Activated naive CD8-positive, alpha-beta T cell (primary cell): ENCODE data around the gene ZNF281.
"Not testable (repeated sequence)": the region's sequence is repeated elsewhere in the genome, so short reads cannot be mapped to it uniquely, and the experiment has no call there.

Experiments
- H3K27ac Mint-ChIP-seq: one replicate; pipeline ENCODE4 v1.8.0; 2021; ENCODE audit warnings: mixed read lengths
- H3K27me3 Mint-ChIP-seq: one replicate; pipeline ENCODE4 v1.8.0; 2021; ENCODE audit warnings: mixed read lengths
- H3K36me3 Mint-ChIP-seq: one replicate; pipeline ENCODE4 v1.8.0; 2021; ENCODE audit warnings: mixed read lengths
- H3K4me1 Mint-ChIP-seq: one replicate; pipeline ENCODE4 v1.8.0; 2021; ENCODE audit warnings: low read depth, mixed read lengths
- H3K4me3 Mint-ChIP-seq: one replicate; pipeline ENCODE4 v1.8.0; 2021; ENCODE audit warnings: mild to moderate bottlenecking, mixed read lengths
- H3K9me3 Mint-ChIP-seq: one replicate; pipeline ENCODE4 v1.8.0; 2021; ENCODE audit warnings: low read depth, mixed read lengths

Gene ZNF281

DNA sequence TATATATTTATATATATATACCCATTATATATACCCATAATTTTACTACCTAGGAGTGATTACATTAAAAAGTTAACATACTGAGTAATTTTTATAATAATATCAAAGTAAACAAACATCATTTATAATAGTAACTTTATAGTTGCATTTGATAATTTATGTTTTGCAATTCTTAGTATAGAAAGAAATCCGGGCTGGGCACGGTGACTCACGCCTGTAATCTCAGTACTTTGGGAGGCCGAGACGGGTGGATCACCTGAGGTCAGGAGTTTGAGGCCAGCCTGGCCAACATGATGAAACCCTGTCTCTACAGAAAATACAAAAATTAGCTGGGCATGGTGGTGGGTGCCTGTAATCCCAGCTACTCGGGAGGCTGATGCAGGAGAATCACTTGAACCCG, 28.6 kb upstream of the ZNF281 start:
- not testable (repeated sequence) for H3K9me3 Mint-ChIP-seq, H3K4me1 Mint-ChIP-seq, H3K27ac Mint-ChIP-seq, H3K36me3 Mint-ChIP-seq, H3K27me3 Mint-ChIP-seq, H3K4me3 Mint-ChIP-seq

DNA sequence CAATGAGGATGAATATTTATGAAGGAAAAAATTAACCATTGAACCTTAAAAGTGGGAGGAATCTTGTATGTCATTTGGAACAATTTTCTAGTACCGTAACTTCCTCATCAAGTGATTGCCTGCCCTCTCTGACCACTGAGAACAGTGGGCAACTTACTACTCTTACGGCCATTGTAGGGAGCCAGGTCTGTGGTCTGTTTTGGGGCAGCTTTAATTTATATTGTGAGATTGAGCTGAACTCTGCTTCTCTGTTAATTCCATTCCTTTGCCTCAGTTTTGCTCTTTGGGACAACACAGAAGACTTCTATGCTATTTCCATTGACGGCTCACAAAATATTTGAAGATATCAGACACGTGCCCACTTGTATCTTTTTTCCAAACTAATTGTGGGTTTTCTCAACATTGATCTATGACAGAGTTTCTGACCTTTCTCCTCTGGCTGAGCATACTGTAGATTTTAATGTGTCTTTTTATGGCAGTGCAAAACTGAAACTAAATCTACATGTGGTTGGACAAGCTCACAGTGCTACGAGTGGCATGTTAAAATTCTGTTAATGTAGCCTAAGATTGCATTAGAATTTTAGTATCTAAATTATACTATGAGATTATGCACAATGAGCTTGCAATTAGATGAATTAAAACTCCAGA, 27.8 kb upstream of the ZNF281 start:
- Mint-ChIP-seq H3K36me3 (no peaks in the 10 kb centered on the region), H3K27me3 (peaks cover under 1% of the 10 kb centered on the region), H3K4me3 (peak overlapping the region; percentile 82), H3K4me1 (peaks cover 10% of the 10 kb centered on the region), H3K9me3 (no peaks in the 10 kb centered on the region), H3K27ac (peak overlapping the region; percentile 77)

DNA sequence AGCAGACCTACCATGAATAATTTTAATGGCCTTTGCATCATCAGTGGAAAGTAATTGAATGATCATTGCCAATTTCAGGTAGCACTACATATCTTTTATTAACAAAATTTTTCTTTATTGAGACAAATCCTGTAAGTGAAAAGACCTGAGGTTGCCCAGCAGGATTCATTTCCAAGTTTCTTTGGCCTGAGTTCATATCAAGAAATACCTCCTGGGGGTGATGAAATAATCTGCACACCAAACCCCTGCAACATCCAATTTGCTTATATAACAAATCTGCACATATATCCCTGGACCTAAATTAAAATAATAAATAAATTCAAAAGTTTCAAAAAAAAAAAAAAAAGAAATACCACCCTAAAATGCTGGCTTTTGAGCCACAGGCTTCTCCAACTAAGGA, 27.3 kb upstream of the ZNF281 start:
- peak overlapping the region; percentile 82 for H3K4me3 Mint-ChIP-seq
- H3K9me3 Mint-ChIP-seq = no peaks in the 10 kb centered on the region
- H3K36me3 Mint-ChIP-seq = no peaks in the 10 kb centered on the region
- H3K27me3 Mint-ChIP-seq = peaks cover 2% of the 10 kb centered on the region
- H3K4me1 Mint-ChIP-seq = peaks cover 10% of the 10 kb centered on the region
- peak overlapping the region; percentile 46 for H3K27ac Mint-ChIP-seq

DNA sequence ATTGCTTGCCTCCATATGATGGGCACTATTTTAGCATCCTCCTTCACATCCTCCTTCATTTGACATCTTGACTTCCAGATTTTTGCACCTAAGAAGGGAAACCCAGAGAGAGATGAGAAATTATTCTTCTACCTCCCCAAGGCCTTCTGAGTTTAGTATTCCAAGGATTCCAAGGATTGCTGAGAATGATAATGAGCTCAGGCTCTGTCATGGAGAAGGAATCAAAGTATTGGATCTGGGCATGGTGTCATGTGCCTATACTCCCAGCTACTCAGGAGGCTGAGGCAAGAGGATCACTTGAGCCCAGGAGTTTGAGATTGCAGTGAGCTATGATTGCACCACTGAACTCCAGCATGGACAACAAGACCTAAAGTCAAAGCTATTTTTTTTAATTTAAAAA, 26.6 kb upstream of the ZNF281 start:
- no peaks in the 10 kb centered on the region for H3K36me3 Mint-ChIP-seq
- H3K9me3 Mint-ChIP-seq = no peaks in the 10 kb centered on the region
- H3K4me1 Mint-ChIP-seq = peaks cover 10% of the 10 kb centered on the region
- H3K27ac Mint-ChIP-seq = no peak overlapping the region
- H3K4me3 Mint-ChIP-seq = no peak overlapping the region
- H3K27me3 Mint-ChIP-seq = peaks cover 2% of the 10 kb centered on the region

DNA sequence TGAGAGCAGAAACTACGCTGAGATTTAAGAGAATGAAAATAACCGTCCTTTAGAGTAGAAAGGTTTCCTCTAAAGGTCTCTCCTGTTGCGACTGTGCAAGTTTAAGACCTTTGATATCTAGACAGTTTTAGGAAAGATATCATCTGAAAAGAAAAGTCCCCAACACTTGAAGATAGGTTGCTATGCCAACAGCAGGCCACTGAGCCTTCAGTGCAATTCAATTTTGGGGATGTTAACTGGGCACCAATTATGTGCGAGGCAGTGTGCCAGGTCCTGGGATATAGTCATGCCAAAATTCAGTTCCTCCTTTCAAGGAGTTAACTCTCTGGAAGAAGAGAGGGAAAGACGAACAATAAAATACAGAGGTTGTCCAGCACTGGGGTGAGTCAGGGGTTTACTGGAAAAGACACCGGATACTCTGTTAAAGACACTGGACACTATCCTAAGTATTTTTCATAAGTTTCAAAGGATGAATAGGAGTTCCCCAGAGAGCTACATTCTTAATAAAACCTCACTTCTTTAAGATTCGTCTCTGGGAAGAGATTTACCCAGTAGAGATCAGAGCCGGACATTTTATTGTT, 25.5 kb upstream of the ZNF281 start:
- H3K27me3 Mint-ChIP-seq = peaks cover 2% of the 10 kb centered on the region
- no peaks in the 10 kb centered on the region for H3K9me3 Mint-ChIP-seq
- no peak overlapping the region for H3K27ac Mint-ChIP-seq
- H3K4me1 Mint-ChIP-seq = peaks cover 10% of the 10 kb centered on the region
- no peak overlapping the region for H3K4me3 Mint-ChIP-seq
- H3K36me3 Mint-ChIP-seq = no peaks in the 10 kb centered on the region

DNA sequence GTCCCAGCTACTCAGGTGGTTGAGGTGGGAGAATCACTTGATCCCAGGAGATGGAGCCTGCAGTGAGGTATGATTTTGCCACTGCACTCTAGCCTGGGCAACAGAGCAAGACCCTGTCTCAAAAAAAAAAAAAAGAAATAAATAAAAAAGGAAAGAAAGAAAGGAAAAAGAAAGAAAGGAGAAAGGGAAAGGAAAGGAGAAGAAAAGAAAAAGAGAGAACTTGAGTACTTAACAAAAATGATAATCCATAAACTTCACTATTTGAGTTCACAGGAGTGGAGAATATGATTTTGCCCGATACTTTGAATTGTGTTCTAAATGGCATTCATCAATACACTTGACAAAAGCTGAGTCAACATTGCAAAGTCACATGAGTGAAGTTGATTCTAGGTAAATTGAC, 23.8 kb upstream of the ZNF281 start:
- H3K9me3 Mint-ChIP-seq = no peaks in the 10 kb centered on the region
- H3K4me1 Mint-ChIP-seq = peaks cover 11% of the 10 kb centered on the region
- no peak overlapping the region for H3K4me3 Mint-ChIP-seq
- no peak overlapping the region for H3K27ac Mint-ChIP-seq
- peaks cover 2% of the 10 kb centered on the region for H3K27me3 Mint-ChIP-seq
- no peaks in the 10 kb centered on the region for H3K36me3 Mint-ChIP-seq

DNA sequence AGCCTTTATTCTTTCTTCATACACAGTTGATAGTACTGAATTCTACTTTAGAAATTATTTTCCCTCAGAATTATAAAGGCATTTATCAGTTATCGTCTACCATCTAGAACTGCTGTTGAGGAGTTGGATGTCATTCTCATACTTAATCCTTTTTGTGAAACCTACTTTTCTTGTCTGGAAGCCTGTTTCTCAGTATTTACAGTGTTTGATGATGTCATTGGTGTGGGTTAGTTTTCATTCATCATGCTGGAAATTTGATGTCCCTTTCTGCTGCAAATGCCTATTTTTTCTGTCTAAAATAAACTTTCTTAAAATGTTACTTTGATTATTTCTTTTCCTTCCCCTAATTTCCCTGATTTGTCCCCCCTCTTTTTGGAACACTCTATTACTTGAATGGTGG, 22.8 kb upstream of the ZNF281 start:
- Mint-ChIP-seq H3K9me3 (no peaks in the 10 kb centered on the region), H3K27me3 (peaks cover 2% of the 10 kb centered on the region), H3K4me3 (no peak overlapping the region), H3K4me1 (peaks cover 7% of the 10 kb centered on the region), H3K36me3 (no peaks in the 10 kb centered on the region), H3K27ac (no peak overlapping the region)

DNA sequence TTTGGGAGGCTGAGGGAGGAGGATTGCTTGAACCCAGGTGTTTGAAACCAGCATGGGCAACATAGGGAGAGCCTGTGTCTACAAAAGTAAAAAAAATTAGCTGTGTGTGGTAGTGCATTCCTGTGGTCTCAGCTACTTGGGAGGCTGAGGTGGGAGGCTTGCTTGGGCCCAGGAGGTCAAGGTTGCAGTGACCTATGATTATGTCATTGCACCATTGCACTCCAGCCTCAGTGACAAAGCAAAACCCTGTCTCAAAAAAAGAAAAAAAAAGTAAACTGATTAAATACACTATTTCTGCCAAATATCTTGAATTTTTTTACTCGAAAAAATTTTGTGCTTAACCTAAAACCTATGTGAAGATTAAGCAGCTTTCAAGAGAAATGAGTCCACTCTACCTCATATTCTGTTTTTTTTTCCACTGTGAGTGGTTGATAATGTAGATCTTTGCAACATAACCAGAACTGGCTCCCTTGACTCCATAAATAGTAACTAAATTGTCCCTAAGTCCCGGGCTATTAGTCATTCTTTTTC, 19.4 kb upstream of the ZNF281 start:
- Mint-ChIP-seq H3K27me3 (peaks cover 2% of the 10 kb centered on the region), H3K27ac (no peak overlapping the region), H3K4me1 (peaks cover 2% of the 10 kb centered on the region), H3K4me3 (no peak overlapping the region), H3K9me3 (no peaks in the 10 kb centered on the region), H3K36me3 (no peaks in the 10 kb centered on the region)

DNA sequence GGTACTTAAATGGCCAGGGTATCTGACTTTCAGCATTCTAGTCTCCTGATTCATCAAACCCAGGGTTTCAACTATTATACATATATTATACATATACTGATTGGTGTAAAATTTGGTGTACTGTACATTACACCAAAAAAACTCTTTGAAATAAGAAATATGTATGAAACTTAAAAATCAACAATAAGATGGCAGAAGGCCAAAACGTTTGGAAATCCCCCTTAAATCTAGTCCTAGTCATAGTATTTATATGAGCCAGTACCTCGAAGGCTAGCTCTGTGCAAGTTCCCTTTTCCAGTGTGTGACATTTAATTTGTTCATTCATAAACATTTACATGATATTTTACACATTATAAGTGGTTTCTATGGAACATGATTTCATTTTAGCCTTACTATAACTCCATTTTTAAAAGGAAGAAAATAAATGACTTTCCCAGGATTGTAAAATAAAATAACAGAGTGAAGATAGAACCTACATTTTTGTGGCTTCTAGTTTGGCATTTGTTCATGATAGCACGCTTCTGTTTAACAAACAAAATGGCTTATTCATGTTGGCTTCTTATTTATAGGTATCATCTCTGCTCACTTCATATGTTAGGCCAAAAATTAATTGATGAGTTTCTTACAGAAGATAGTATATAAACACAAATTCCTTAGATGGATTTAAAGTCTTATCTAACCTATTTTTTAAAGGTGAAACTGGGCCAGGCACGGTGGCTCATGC, 18.8 kb upstream of the ZNF281 start:
- peaks cover 2% of the 10 kb centered on the region for H3K27me3 Mint-ChIP-seq
- H3K36me3 Mint-ChIP-seq = no peaks in the 10 kb centered on the region
- no peak overlapping the region for H3K4me3 Mint-ChIP-seq

DNA sequence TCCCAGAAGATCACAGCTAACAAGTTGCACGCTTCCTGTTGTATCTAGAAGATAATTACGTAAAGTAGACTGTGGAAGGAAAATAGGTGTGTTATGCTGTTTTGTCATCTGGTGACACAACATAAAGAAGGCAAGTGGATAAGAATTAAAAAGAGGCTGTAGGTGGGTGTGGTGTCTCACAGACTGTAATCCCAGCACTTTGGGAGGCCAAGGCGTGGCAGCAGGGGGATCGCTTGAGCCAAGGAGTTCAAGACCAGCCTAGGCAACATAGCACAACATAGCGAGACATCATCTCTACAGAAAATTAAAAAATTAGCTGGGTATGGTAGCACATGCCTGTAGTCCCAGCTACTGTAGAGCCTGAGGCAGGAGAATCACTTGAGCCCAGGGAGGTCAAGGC, 17.9 kb upstream of the ZNF281 start:
- Mint-ChIP-seq H3K9me3 (no peaks in the 10 kb centered on the region), H3K27ac (no peak overlapping the region), H3K36me3 (no peaks in the 10 kb centered on the region), H3K4me1 (peaks cover 2% of the 10 kb centered on the region), H3K27me3 (peaks cover 2% of the 10 kb centered on the region), H3K4me3 (no peak overlapping the region)

More for the DNA sequence above, 18.8 kb upstream of the ZNF281 start:
- peaks cover 2% of the 10 kb centered on the region for H3K4me1 Mint-ChIP-seq
- no peaks in the 10 kb centered on the region for H3K9me3 Mint-ChIP-seq
- no peak overlapping the region for H3K27ac Mint-ChIP-seq

DNA sequence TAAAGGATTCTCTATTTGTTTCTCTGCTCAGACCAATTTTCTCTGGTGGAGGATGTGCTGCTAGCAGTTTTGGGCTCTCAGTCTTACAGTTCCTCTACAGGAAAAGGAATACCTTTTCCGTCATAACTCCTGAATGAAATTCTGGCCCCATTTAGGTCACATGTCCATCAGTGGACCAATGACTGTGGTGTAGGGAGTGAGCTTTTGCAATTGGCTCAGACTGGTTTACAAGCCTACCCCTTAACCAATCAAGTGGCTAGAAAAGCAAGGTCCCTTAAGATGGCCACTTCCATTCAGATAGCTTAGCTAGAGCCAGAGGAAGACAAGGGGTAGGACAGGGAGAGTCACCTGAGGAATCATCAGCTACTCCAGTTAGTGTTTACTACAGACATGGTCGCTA, 16.4 kb upstream of the ZNF281 start:
- H3K4me3 Mint-ChIP-seq = no peak overlapping the region
- peaks cover 2% of the 10 kb centered on the region for H3K4me1 Mint-ChIP-seq
- peaks cover 3% of the 10 kb centered on the region for H3K27me3 Mint-ChIP-seq
- H3K9me3 Mint-ChIP-seq = no peaks in the 10 kb centered on the region
- H3K36me3 Mint-ChIP-seq = no peaks in the 10 kb centered on the region
- H3K27ac Mint-ChIP-seq = no peak overlapping the region

DNA sequence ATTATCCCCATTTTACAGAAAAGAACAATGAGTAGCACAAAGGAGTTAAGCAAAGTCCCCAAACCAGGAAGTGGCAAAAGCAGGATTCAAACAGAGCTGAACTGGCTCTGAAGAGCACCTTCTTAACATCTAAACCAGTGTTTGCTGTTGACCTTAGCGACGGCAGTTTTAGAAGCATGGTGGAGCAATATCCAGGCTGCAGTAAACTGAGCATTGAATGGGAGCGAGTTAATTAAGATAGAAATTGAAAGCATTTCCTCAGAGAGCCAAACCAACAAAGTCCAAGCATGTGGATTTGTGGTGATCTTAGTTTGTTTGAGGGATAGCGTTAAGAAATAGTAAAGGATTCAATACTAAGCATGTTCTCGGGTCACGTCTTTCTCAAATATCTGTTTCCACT, 13.4 kb upstream of the ZNF281 start:
- no peaks in the 10 kb centered on the region for H3K36me3 Mint-ChIP-seq

DNA sequence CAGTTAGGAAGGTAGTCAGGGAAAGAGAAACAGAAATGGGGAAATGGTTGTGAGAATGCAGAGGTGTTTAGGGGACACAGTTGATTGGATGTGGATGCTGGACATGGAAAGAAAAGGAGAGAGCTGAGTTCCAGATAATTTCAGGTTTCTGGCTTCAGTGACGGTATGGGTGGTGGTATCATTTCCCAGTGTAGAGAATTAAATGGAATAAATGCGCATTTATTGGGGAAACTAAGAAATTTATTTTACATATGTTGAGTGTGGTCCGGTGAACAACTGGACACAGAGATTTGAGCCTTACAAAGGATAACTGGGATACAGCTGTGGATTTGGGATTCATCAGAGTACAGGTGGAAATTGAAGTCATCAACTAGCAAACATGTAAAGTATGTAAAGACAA, 12.4 kb upstream of the ZNF281 start:
- Mint-ChIP-seq H3K9me3 (no peaks in the 10 kb centered on the region), H3K27ac (no peak overlapping the region)

More for the DNA sequence above, 13.4 kb upstream of the ZNF281 start:
- Mint-ChIP-seq H3K9me3 (no peaks in the 10 kb centered on the region), H3K27me3 (peaks cover 3% of the 10 kb centered on the region), H3K4me1 (no peaks in the 10 kb centered on the region), H3K27ac (no peak overlapping the region), H3K4me3 (no peak overlapping the region)

DNA sequence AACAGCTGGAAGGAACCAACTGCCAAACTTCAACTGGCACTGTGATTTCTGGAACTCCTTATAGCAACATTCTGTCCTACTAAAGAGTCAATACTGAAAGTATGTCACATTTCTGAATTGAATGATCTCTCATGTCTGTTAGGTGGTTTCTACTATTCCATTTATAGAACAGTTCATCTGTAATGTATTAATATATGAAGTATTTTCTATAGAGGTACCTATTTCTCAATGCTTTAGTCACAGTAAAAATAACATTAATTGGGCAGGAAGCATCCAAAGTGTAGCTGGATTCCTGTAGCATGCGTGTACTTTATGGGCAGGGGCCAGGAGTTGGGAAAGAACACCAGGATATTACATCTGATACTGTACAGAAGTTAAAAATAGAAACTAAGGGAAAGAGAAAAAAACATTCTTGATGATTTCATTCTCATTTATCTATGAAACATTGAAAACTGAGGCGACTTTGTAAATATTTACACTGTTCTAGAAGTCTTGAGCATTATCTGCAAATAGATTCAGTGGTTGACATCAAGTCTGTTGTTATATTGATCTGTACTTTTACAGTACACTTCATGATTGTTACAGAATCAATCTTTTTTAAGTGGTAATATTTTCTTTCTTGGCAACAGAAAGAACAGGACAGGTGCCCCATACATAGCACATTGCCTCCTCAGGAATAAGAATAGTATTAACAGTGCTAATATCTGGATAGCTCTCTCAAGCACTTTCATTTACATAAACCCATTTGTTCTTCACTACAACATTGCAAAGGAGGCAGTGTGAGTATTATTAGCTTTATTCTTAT, 6.2 kb upstream of the ZNF281 start:
- Mint-ChIP-seq H3K27me3 (no peaks in the 10 kb centered on the region), H3K36me3 (no peaks in the 10 kb centered on the region), H3K4me3 (no peak overlapping the region), H3K27ac (no peak overlapping the region), H3K9me3 (no peaks in the 10 kb centered on the region), H3K4me1 (no peaks in the 10 kb centered on the region)

More for the DNA sequence above, 12.4 kb upstream of the ZNF281 start:
- Mint-ChIP-seq H3K4me1 (no peaks in the 10 kb centered on the region), H3K27me3 (peaks cover 3% of the 10 kb centered on the region), H3K36me3 (no peaks in the 10 kb centered on the region), H3K4me3 (no peak overlapping the region)

DNA sequence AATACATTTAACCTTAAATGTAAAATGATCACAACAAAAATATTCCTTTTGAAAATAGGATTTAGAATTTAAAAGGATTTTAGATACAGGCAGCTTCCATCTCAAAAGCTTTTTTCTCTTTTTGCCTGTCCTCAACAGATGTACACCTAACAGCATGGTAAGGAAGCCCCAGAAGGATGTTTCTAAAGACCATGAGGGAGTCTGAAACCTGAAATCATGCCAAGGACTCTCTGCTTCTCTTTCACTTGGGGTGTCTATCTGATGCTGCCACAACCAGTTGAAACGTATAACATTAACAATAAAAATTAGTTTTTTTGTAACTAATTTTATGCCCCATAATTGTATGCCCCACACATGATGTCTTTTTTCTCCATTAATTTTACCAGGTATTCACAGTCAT, 5.4 kb upstream of the ZNF281 start:
- Mint-ChIP-seq H3K9me3 (no peaks in the 10 kb centered on the region), H3K36me3 (no peaks in the 10 kb centered on the region), H3K4me3 (no peak overlapping the region), H3K4me1 (peaks cover 7% of the 10 kb centered on the region), H3K27ac (no peak overlapping the region), H3K27me3 (no peaks in the 10 kb centered on the region)
